Activated T-helper 2 cell treated with anti-CD3 and anti-CD28 coated beads, Interferon-gamma antibody, Interleukin-2, Interleukin-4, amounts not matched to agents 10 μg/mL and 5 μg/mL and 100 μg/mL, durations not matched to agents 14 hours and 24 hours and 36 hours (primary cell): ENCODE measurements around the gene ARL6IP5. TPM values are rescaled to one million over a fixed set of nuclear protein-coding genes. Genes with fewer than 3 reads are reported as not detected.

Experiments used
- DNase-seq: peaks from one replicate; pipeline ENCODE4 v3.0.0; 2021; ENCODE audit warnings: low spot score
- H3K27ac Mint-ChIP-seq: one replicate; pipeline ENCODE4 v1.8.0; 2021; ENCODE audit warnings: mixed read lengths
- H3K27me3 Mint-ChIP-seq: one replicate; pipeline ENCODE4 v1.8.0; 2021; ENCODE audit warnings: low read depth, mixed read lengths
- H3K36me3 Mint-ChIP-seq: one replicate; pipeline ENCODE4 v1.8.0; 2021; ENCODE audit warnings: low read depth, mixed read lengths
- H3K4me1 Mint-ChIP-seq: one replicate; pipeline ENCODE4 v1.8.0; 2021; ENCODE audit warnings: low read depth, mixed read lengths
- H3K4me3 Mint-ChIP-seq: one replicate; pipeline ENCODE4 v1.8.0; 2021; ENCODE audit warnings: low read depth, mild to moderate bottlenecking, moderate library complexity, mixed read lengths
- H3K9me3 Mint-ChIP-seq: one replicate; pipeline ENCODE4 v1.8.0; 2021; ENCODE audit warnings: mixed read lengths
- intact Hi-C: fragments of 100-400 bp; cut with micrococcal nuclease; formaldehyde crosslinking; loops from one replicate; pipeline ENCODE4 v1.15.1; 2023
- total RNA-seq: library from RNA; stranded (reverse); gene quantifications from 2 replicates; pipeline ENCODE4 v1.2.3, GENCODE V29; 2022

ARL6IP5 gene
- total RNA-seq, 1 donor from 2014 or later = 124 TPM

GRCh38 chr3:69122403-69122802, 37.7 kb downstream of the ARL6IP5 start, which contains the start of gene LMOD3:
Gene LMOD3, minus strand, starts transcription at chr3:69122595. Its CDS starts 209 bp downstream, at chr3:69122386.
- H3K9me3 Mint-ChIP-seq = no peaks in the 10 kb centered on the region
- no peaks in the 10 kb centered on the region for H3K36me3 Mint-ChIP-seq
- DNase-seq = no peak
- no peak within 1 kb of the TSS for H3K4me3 Mint-ChIP-seq
- intact Hi-C loops = loop anchor here (5.0 kb wide), 2 partner anchors 40 to 305 kb away; no protein-coding TSS in a partner anchor
- H3K27ac Mint-ChIP-seq = no peak within 1 kb of the TSS
- H3K27me3 Mint-ChIP-seq = peaks cover 13% of the 10 kb centered on the region
- peaks cover 4% of the 10 kb centered on the region for H3K4me1 Mint-ChIP-seq

GRCh38 chr3:69126216-69126615, 41.5 kb downstream of the ARL6IP5 start:
- Mint-ChIP-seq H3K27ac (no peak overlapping the region), H3K9me3 (no peaks in the 10 kb centered on the region), H3K4me3 (no peak overlapping the region), H3K36me3 (no peaks in the 10 kb centered on the region), H3K27me3 (peaks cover 15% of the 10 kb centered on the region), H3K4me1 (peaks cover 3% of the 10 kb centered on the region)
- intact Hi-C loops = no loop called here
- DNase-seq = no peak

- H3K4me1 Mint-ChIP-seq = peaks cover 3% of the 10 kb centered on the region
- no peak for DNase-seq
- no peak overlapping the region for H3K27ac Mint-ChIP-seq
- H3K9me3 Mint-ChIP-seq = no peaks in the 10 kb centered on the region
- H3K36me3 Mint-ChIP-seq = no peaks in the 10 kb centered on the region
- peaks cover 15% of the 10 kb centered on the region for H3K27me3 Mint-ChIP-seq
- no peak overlapping the region for H3K4me3 Mint-ChIP-seq
- intact Hi-C loops = no loop called here
These were observed 42.3 kb downstream of the ARL6IP5 start for GRCh38 chr3:69126999-69127398.

- DNase-seq = no peak
- peaks cover 3% of the 10 kb centered on the region for H3K4me1 Mint-ChIP-seq
- H3K27ac Mint-ChIP-seq = no peak overlapping the region
- H3K36me3 Mint-ChIP-seq = no peaks in the 10 kb centered on the region
- intact Hi-C loops = no loop called here
- H3K4me3 Mint-ChIP-seq = no peak overlapping the region
- H3K9me3 Mint-ChIP-seq = no peaks in the 10 kb centered on the region
- peaks cover 15% of the 10 kb centered on the region for H3K27me3 Mint-ChIP-seq
These were observed 43.8 kb downstream of the ARL6IP5 start for GRCh38 chr3:69128509-69128908.

GRCh38 chr3:69129531-69129930, 44.8 kb downstream of the ARL6IP5 start:
- Mint-ChIP-seq H3K4me1 (peaks cover 3% of the 10 kb centered on the region), H3K4me3 (no peak overlapping the region)

GRCh38 chr3:69130689-69131088, 46.0 kb downstream of the ARL6IP5 start:
- Mint-ChIP-seq H3K27ac (no peak overlapping the region), H3K27me3 (peaks cover 11% of the 10 kb centered on the region), H3K36me3 (no peaks in the 10 kb centered on the region), H3K4me3 (no peak overlapping the region), H3K4me1 (peaks cover 3% of the 10 kb centered on the region), H3K9me3 (no peaks in the 10 kb centered on the region)
- DNase-seq = no peak
- intact Hi-C loops = no loop called here

More at GRCh38 chr3:69129531-69129930, 44.8 kb downstream of the ARL6IP5 start:
- no peak for DNase-seq
- Mint-ChIP-seq H3K9me3 (no peaks in the 10 kb centered on the region), H3K27me3 (peaks cover 11% of the 10 kb centered on the region), H3K36me3 (no peaks in the 10 kb centered on the region), H3K27ac (no peak overlapping the region)
- intact Hi-C loops = no loop called here

GRCh38 chr3:69137005-69137404, 52.3 kb downstream of the ARL6IP5 start:
- H3K9me3 Mint-ChIP-seq = no peaks in the 10 kb centered on the region
- DNase-seq = no peak
- no peak overlapping the region for H3K4me3 Mint-ChIP-seq
- H3K36me3 Mint-ChIP-seq = no peaks in the 10 kb centered on the region
- H3K4me1 Mint-ChIP-seq = no peaks in the 10 kb centered on the region
- H3K27ac Mint-ChIP-seq = no peak overlapping the region
- peaks cover 23% of the 10 kb centered on the region for H3K27me3 Mint-ChIP-seq
- intact Hi-C loops = no loop called here

GRCh38 chr3:69137412-69137811, 52.7 kb downstream of the ARL6IP5 start:
- Mint-ChIP-seq H3K4me3 (no peak overlapping the region), H3K9me3 (no peaks in the 10 kb centered on the region), H3K27me3 (peaks cover 25% of the 10 kb centered on the region), H3K27ac (no peak overlapping the region), H3K4me1 (peaks cover 2% of the 10 kb centered on the region), H3K36me3 (no peaks in the 10 kb centered on the region)
- intact Hi-C loops = no loop called here
- DNase-seq = no peak

GRCh38 chr3:69141313-69141712, 56.6 kb downstream of the ARL6IP5 start:
- no peaks in the 10 kb centered on the region for H3K9me3 Mint-ChIP-seq
- no peak overlapping the region for H3K4me3 Mint-ChIP-seq
- intact Hi-C loops = no loop called here
- H3K36me3 Mint-ChIP-seq = no peaks in the 10 kb centered on the region
- no peak for DNase-seq
- H3K4me1 Mint-ChIP-seq = peaks cover 2% of the 10 kb centered on the region
- peaks cover 30% of the 10 kb centered on the region for H3K27me3 Mint-ChIP-seq
- no peak overlapping the region for H3K27ac Mint-ChIP-seq

GRCh38 chr3:69142090-69142489, 57.4 kb downstream of the ARL6IP5 start:
- DNase-seq = no peak
- no peaks in the 10 kb centered on the region for H3K36me3 Mint-ChIP-seq
- peaks cover 2% of the 10 kb centered on the region for H3K4me1 Mint-ChIP-seq
- no peak overlapping the region for H3K4me3 Mint-ChIP-seq
- no peaks in the 10 kb centered on the region for H3K9me3 Mint-ChIP-seq
- H3K27ac Mint-ChIP-seq = no peak overlapping the region
- peaks cover 28% of the 10 kb centered on the region for H3K27me3 Mint-ChIP-seq
- intact Hi-C loops = no loop called here

- Mint-ChIP-seq H3K4me1 (peaks cover 2% of the 10 kb centered on the region), H3K27me3 (peaks cover 28% of the 10 kb centered on the region), H3K27ac (no peak overlapping the region), H3K9me3 (no peaks in the 10 kb centered on the region), H3K36me3 (no peaks in the 10 kb centered on the region), H3K4me3 (no peak overlapping the region)
- DNase-seq = no peak
- intact Hi-C loops = no loop called here
These were observed 58.2 kb downstream of the ARL6IP5 start for GRCh38 chr3:69142797-69143454.

GRCh38 chr3:69143612-69144011, 58.9 kb downstream of the ARL6IP5 start:
- Mint-ChIP-seq H3K36me3 (no peaks in the 10 kb centered on the region), H3K27me3 (peaks cover 23% of the 10 kb centered on the region), H3K4me3 (no peak overlapping the region), H3K4me1 (peaks cover 2% of the 10 kb centered on the region), H3K9me3 (no peaks in the 10 kb centered on the region), H3K27ac (no peak overlapping the region)
- intact Hi-C loops = no loop called here
- DNase-seq = no peak

- no peak for DNase-seq
- H3K36me3 Mint-ChIP-seq = no peaks in the 10 kb centered on the region
- intact Hi-C loops = no loop called here
- H3K9me3 Mint-ChIP-seq = no peaks in the 10 kb centered on the region
- H3K27me3 Mint-ChIP-seq = peaks cover 17% of the 10 kb centered on the region
- no peak overlapping the region for H3K4me3 Mint-ChIP-seq
- H3K27ac Mint-ChIP-seq = no peak overlapping the region
- H3K4me1 Mint-ChIP-seq = peaks cover 2% of the 10 kb centered on the region
These were observed 60.0 kb downstream of the ARL6IP5 start for GRCh38 chr3:69144631-69145245.
